GM10248 (cell line): ENCODE measurements around the gene ARL6IP1.
A peak's percentile ranks its signal among the peaks of the same experiment; 100 is the strongest.

Source experiments
- CTCF ChIA-PET: fragments of 300-600 bp; sonication (Branson Sonifier 250); formaldehyde crosslinking; extraction: SDS; loops from one replicate; lab custom pipeline; 2021; ENCODE audit warnings: antibody characterized with exemption; lab: Yijun Ruan, JAX
- POLR2A ChIA-PET: fragments of 350-650 bp; sonication (Branson Sonifier 250); formaldehyde crosslinking; extraction: SDS; loops from one replicate; lab custom pipeline; 2020; ENCODE audit warnings: antibody characterized with exemption; lab: Yijun Ruan, JAX
- DNase-seq: peaks from one replicate; pipeline ENCODE4 v3.0.0; 2012; ENCODE audit errors: extremely low spot score
- TF ChIP-seq, protein P1 (sequence below): IDR thresholded peaks from 2 replicates; pipeline ENCODE4 v1.5.1; 2012; ENCODE audit warnings: mild to moderate bottlenecking, low read depth; ENCODE audit errors: extremely low read depth, missing control alignments, control extremely low read depth

ARL6IP1 gene

DNA sequence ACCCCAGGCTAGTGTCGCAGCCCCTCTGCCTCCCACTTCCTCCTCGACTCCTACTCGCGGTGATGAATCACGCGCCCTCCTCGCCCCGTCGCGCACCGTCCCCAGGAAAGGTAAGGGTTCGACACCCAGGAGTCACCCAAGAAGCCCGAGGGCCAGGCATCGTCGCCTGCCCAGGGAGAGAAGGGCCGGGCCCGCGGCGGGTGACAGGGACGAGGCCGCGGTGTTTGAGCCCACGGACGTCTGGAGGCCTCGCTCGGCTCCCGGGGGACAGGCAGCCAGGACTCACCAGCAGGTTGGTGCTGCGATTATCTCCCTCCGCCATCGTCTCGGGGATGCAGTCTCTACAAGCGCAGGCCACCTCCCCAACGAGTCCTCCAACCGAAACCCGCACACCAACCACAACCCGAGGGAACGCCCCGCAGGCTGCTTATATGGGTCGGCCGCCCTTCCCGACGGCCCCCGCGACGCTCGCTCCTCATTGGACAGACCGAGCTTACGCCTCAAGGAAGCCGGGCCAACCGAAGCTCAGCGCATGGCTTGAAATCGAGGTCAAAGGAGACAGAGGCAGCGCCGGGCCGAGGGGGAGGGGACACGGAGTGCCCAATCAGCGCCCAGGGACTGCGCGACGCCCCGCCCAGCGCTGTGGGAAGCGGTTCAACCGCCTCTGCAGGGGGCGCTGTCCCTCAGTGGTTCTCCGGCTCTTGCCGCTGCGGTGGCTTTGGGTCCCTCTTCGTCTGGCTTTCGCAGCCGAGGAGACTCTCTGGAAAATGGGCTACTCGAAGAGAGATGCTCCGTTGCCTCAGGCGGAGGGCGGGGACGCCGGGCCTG is at the start of gene ARL6IP1:
TSS of gene ARL6IP1 (minus strand) at position 405 of the 828 bp plus-strand sequence. CDS start at position 322, 83 bp downstream.
- peak; percentile 98 for DNase-seq
- CTCF ChIA-PET, result interaction anchor here (0.6 to 3.4 kb wide), 29 partner anchors 9 to 168 kb away, joined by 3 to 46 read pairs (median 4); partner anchors contain the start of gene RPS15A
- POLR2A ChIA-PET, result interaction anchor here (0.6 to 5.0 kb wide), 14 partner anchors 9 to 1730 kb away, joined by 3 to 107 read pairs (median 4); partner anchors contain the start of gene RPS15A
- TF ChIP-seq, protein P1, sequence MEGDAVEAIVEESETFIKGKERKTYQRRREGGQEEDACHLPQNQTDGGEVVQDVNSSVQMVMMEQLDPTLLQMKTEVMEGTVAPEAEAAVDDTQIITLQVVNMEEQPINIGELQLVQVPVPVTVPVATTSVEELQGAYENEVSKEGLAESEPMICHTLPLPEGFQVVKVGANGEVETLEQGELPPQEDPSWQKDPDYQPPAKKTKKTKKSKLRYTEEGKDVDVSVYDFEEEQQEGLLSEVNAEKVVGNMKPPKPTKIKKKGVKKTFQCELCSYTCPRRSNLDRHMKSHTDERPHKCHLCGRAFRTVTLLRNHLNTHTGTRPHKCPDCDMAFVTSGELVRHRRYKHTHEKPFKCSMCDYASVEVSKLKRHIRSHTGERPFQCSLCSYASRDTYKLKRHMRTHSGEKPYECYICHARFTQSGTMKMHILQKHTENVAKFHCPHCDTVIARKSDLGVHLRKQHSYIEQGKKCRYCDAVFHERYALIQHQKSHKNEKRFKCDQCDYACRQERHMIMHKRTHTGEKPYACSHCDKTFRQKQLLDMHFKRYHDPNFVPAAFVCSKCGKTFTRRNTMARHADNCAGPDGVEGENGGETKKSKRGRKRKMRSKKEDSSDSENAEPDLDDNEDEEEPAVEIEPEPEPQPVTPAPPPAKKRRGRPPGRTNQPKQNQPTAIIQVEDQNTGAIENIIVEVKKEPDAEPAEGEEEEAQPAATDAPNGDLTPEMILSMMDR, result peak; percentile 96

DNA sequence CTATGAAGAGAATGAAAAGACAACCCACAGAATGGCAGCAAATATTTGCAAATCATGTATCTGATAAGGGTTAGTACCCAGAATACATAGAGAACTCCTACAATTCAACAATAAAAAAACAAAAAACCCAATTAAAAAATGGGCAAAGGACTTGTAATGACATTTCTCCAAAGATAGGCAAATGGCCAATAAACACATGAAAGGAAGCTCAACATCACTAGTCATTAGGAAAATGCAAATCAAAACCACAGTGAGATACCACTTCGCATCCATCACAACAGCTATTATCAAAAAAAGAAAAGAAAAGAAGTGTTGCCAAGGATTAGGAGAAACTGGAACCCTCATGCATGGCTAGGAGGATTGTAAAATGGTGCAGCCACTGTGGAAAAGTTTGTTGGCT is 45.1 kb upstream of the ARL6IP1 start:
- POLR2A ChIA-PET, result no interaction called here
- TF ChIP-seq, protein P1, result no peak
- CTCF ChIA-PET, result interaction anchor here (0.8 to 2.9 kb wide), 7 partner anchors 9 to 112 kb away, joined by 3 to 18 read pairs (median 5); partner anchors contain the start of gene ARL6IP1
- DNase-seq, result no peak

DNA sequence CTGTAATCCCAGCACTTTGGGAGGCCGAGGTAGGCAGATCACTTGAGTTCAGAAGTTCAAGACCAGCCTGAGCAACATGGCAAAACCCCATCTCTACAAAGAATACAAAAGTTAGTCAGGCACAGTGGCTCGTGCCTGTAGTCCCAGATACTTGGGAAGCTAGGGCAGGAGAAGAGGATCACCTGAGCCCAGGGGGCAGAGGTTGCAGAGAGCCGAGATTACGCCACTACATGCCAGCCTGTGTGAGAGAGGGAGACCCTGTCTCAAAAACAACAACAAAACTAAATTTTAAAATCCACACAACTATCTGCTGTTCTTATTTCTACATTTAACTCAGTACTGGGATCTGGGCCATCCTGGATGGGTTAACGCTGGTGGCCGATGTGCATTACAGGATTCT is 41.2 kb upstream of the ARL6IP1 start:
- ChIA-PET CTCF (interaction anchor here (1.3 to 2.6 kb wide), 3 partner anchors 11 to 41 kb away, joined by 3 to 7 read pairs (median 4); partner anchors contain the start of gene ARL6IP1), POLR2A (no interaction called here)
- TF ChIP-seq, protein P1, result no peak
- no peak for DNase-seq

DNA sequence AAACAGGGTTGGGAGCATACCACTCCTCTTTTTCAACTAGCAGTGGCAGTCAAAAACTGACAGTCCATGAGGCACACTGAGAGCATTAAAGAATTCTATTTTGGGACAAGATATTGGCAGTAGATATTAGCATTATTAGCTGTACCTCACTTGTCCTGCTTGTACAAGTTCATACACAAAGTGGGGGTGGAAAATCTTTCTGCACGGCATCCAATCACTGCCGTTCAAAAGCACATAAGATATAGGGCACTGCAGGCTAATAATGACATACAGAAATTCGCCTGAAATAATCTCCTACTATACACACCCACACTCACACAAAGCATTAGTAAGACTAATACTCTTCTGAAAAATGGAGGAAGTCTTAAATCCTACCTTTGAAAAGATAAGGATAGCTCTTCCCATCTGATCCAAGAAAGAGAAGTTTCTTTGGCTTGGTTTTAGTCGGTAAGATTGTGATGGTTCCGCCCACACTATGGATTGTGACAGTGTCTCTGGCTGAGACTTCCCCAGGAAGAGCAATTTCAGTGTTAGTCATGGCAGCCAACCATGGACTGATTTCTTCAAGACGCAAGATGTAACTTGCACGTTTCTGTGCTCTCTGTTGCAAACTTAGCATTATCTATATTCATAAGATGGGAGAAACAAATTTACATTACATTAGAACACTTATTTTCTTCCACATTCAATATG is 40.6 kb upstream of the ARL6IP1 start:
- ChIA-PET POLR2A (no interaction called here), CTCF (interaction anchor here (1.3 to 2.6 kb wide), 2 partner anchors 33 to 40 kb away, joined by 3 to 7 read pairs; partner anchors contain the start of gene ARL6IP1)
- no peak for DNase-seq
- TF ChIP-seq, protein P1, result no peak

DNA sequence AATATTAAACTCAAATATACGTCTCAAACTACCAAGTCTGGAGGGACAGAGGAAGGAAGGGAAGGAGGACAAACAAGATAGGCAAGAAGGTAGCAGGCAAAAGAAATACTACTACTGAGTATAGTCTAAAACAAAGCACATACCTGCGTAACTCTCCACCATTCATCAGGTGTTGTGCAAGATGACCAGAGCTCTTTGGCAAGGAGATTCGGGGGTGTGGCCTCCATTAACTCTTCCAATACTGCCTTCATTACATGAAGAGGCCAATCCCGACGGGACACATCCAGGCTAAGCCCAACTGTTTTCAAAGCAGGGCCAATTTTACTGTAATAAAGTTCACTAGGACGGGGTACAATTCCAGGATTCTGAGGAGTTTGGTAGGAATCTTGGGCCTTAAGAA is 38.2 kb upstream of the ARL6IP1 start:
- ChIA-PET POLR2A (no interaction called here), CTCF (interaction anchor here (1.8 kb wide), 1 partner anchor 38 kb away, joined by 5 read pairs; the partner anchor contains the start of gene ARL6IP1)
- no peak for DNase-seq
- TF ChIP-seq, protein P1, result no peak

DNA sequence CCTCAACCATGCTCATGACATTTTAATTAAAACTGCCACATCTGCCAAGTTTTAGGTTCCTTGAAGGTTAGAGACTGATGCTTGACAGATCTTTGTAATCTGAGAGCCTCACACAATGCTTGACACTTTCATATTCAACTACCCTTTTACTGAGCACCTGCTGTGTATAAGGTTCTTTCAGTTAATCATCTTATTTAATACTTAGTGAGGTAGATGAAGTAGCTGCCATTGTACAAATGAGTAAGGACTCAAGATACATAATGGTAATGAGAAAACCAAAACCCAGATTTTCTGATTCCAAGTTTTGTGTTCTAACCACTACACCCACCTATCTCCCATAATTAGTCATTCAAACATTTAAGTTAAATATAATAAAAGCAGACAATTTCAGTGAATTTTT is 35.4 kb upstream of the ARL6IP1 start:
- ChIA-PET POLR2A (interaction anchor here (0.6 kb wide), 1 partner anchor 35 kb away, joined by 4 read pairs; no protein-coding TSS in a partner anchor), CTCF (interaction anchor here (1.0 to 3.3 kb wide), 4 partner anchors 10 to 35 kb away, joined by 3 to 18 read pairs (median 4); partner anchors contain the start of gene ARL6IP1)
- no peak for DNase-seq
- TF ChIP-seq, protein P1, result no peak
